OCI-LY1 (cell line): ENCODE results near the gene GARRE1.

ENCODE experiments used
- H2AFZ ChIP-seq: fragments of 200-600 bp; sonication (generic), shearing (Covaris generic); 2 replicates; pipeline ENCODE4 v1.6.0; 2014; ENCODE audit warnings: antibody characterized with exemption, mild to moderate bottlenecking, low read length
- H3F3A ChIP-seq: fragments of 200-600 bp; sonication (generic), shearing (Covaris generic); 2 replicates; pipeline ENCODE4 v1.6.0; 2014; ENCODE audit warnings: mild to moderate bottlenecking, antibody characterized with exemption, low read length, moderate library complexity; ENCODE audit not compliant: insufficient read depth
- H3K27ac ChIP-seq: fragments of 200-600 bp; sonication (generic); 2 replicates; pipeline ENCODE4 v1.5.1; 2014; ENCODE audit warnings: low read length, mixed run types, mild to moderate bottlenecking, low read depth; ENCODE audit not compliant: poor library complexity, severe bottlenecking
- H3K27me3 ChIP-seq: fragments of 200-600 bp; sonication (generic); 2 replicates; pipeline ENCODE4 v1.6.0; 2014; ENCODE audit warnings: antibody characterized with exemption, mild to moderate bottlenecking, low read length, moderate library complexity; ENCODE audit not compliant: insufficient read depth
- H3K36me3 ChIP-seq: fragments of 200-600 bp; sonication (generic); 2 replicates; pipeline ENCODE4 v1.6.1; 2014; ENCODE audit warnings: mild to moderate bottlenecking, antibody characterized with exemption, low read length, moderate library complexity, mixed read lengths; ENCODE audit not compliant: insufficient read depth
- H3K4me1 ChIP-seq: fragments of 200-600 bp; sonication (generic); 2 replicates; pipeline ENCODE4 v1.5.1; 2014; ENCODE audit warnings: mild to moderate bottlenecking, low read length, moderate library complexity; ENCODE audit not compliant: insufficient read depth, severe bottlenecking
- H3K4me2 ChIP-seq: fragments of 200-600 bp; sonication (generic), shearing (Covaris generic); 2 replicates; pipeline ENCODE4 v1.6.1; 2014; ENCODE audit warnings: low read length
- H3K4me3 ChIP-seq: fragments of 200-600 bp; sonication (generic); 2 replicates; pipeline ENCODE4 v1.5.1; 2014; ENCODE audit warnings: low read length, low read depth, mild to moderate bottlenecking, mixed read lengths; ENCODE audit not compliant: poor library complexity, severe bottlenecking
- H3K79me2 ChIP-seq: fragments of 200-600 bp; shearing (Covaris generic); 2 replicates; pipeline ENCODE4 v1.6.1; 2016; ENCODE audit warnings: mixed run types, low read length, mixed read lengths; ENCODE audit not compliant: insufficient read depth
- H3K9ac ChIP-seq: fragments of 200-600 bp; sonication (generic), shearing (Covaris generic); 2 replicates; pipeline ENCODE4 v1.6.1; 2014; ENCODE audit warnings: mild to moderate bottlenecking, low read length, mixed read lengths
- H3K9me2 ChIP-seq: fragments of 200-600 bp; sonication (generic), shearing (Covaris generic); 2 replicates; pipeline ENCODE4 v1.6.1; 2014; ENCODE audit warnings: low read depth, mild to moderate bottlenecking, low read length, mixed read lengths
- H3K9me3 ChIP-seq: fragments of 200-600 bp; shearing (Covaris generic); 2 replicates; pipeline ENCODE4 v1.6.1; 2014; ENCODE audit warnings: low read length, mixed read lengths
- H4K20me1 ChIP-seq: fragments of 200-600 bp; sonication (generic), shearing (Covaris generic); 2 replicates; pipeline ENCODE4 v1.6.0; 2016; ENCODE audit warnings: mild to moderate bottlenecking, low read length; ENCODE audit not compliant: insufficient read depth
- CTCF ChIP-seq: fragments of 200-600 bp; sonication (generic), shearing (Covaris generic); IDR thresholded peaks from 2 replicates; pipeline ENCODE4 v1.5.1; 2017; ENCODE audit warnings: mild to moderate bottlenecking, antibody characterized with exemption, low read length, moderate library complexity, mixed read lengths
- EZH2 ChIP-seq: fragments of 200-600 bp; sonication (generic), shearing (Covaris generic); IDR thresholded peaks from 2 replicates; pipeline ENCODE4 v1.8.0; 2017; ENCODE audit warnings: borderline replicate concordance, mixed run types, mild to moderate bottlenecking, antibody characterized with exemption, low read length, moderate library complexity, mixed read lengths

GARRE1 gene

GRCh38 chr19:34288381-34288780 lies 34.0 kb downstream of the GARRE1 start:
- no peaks in the 10 kb centered on the region for H3K36me3 ChIP-seq
- H3K27me3 ChIP-seq, result no peaks in the 10 kb centered on the region
- no peak overlapping the region for H2AFZ ChIP-seq
- H3K4me3 ChIP-seq, result no peak overlapping the region
- no peak overlapping the region for H3K27ac ChIP-seq
- H3K4me2 ChIP-seq, result no peak overlapping the region
- H4K20me1 ChIP-seq, result no peaks in the 10 kb centered on the region
- no peaks in the 10 kb centered on the region for H3K4me1 ChIP-seq
- H3K9me3 ChIP-seq, result no peaks in the 10 kb centered on the region
- no peak overlapping the region for H3K9ac ChIP-seq
- no peaks in the 10 kb centered on the region for H3K79me2 ChIP-seq
- no peaks in the 10 kb centered on the region for H3F3A ChIP-seq
- no peaks in the 10 kb centered on the region for H3K9me2 ChIP-seq
- TF ChIP-seq EZH2 (no peak), CTCF (no peak)

- Histone ChIP-seq H3K9me3 (no peaks in the 10 kb centered on the region), H3F3A (no peaks in the 10 kb centered on the region)
These were observed 36.9 kb downstream of the GARRE1 start for GRCh38 chr19:34291235-34291634.

GRCh38 chr19:34295103-34295502 lies 40.7 kb downstream of the GARRE1 start:
- H3K9me3 ChIP-seq, result no peaks in the 10 kb centered on the region
- no peak overlapping the region for H3K4me2 ChIP-seq
- H3K79me2 ChIP-seq, result no peaks in the 10 kb centered on the region
- H3K4me3 ChIP-seq, result no peak overlapping the region
- no peaks in the 10 kb centered on the region for H3F3A ChIP-seq
- TF ChIP-seq CTCF, result no peak
- TF ChIP-seq EZH2, result no peak
- no peak overlapping the region for H3K9ac ChIP-seq
- H3K36me3 ChIP-seq, result no peaks in the 10 kb centered on the region
- no peaks in the 10 kb centered on the region for H3K4me1 ChIP-seq
- no peaks in the 10 kb centered on the region for H3K27me3 ChIP-seq
- H2AFZ ChIP-seq, result no peak overlapping the region
- no peaks in the 10 kb centered on the region for H4K20me1 ChIP-seq
- H3K27ac ChIP-seq, result no peak overlapping the region
- H3K9me2 ChIP-seq, result no peaks in the 10 kb centered on the region

More at GRCh38 chr19:34291235-34291634, 36.9 kb downstream of the GARRE1 start:
- H3K27me3 ChIP-seq, result no peaks in the 10 kb centered on the region
- no peak overlapping the region for H3K9ac ChIP-seq
- no peaks in the 10 kb centered on the region for H3K9me2 ChIP-seq
- no peak overlapping the region for H3K4me3 ChIP-seq
- TF ChIP-seq CTCF (no peak), EZH2 (no peak)
- H3K4me1 ChIP-seq, result no peaks in the 10 kb centered on the region
- no peak overlapping the region for H2AFZ ChIP-seq
- no peaks in the 10 kb centered on the region for H3K36me3 ChIP-seq
- no peak overlapping the region for H3K4me2 ChIP-seq
- H3K79me2 ChIP-seq, result no peaks in the 10 kb centered on the region
- H4K20me1 ChIP-seq, result no peaks in the 10 kb centered on the region
- H3K27ac ChIP-seq, result no peak overlapping the region
